HCT116 (cell line): ENCODE data around the gene PVR.

ENCODE experiments used
- CBX3 ChIP-seq: IDR thresholded peaks from 2 replicates; pipeline ENCODE4 v1.6.1; 2012; ENCODE audit warnings: low read depth
- CTCF ChIP-seq, 3 experiments: fragments of 200-600 bp in 1 of 3; sonication (generic) in 1 of 3; IDR thresholded peaks in 2 of 3; conservative IDR thresholded peaks in 1 of 3; 2 replicates each; pipeline ENCODE4 v1.5.1; 2012 to 2017; ENCODE audit warnings: low read depth in 2 of 3, low read length in 2 of 3, antibody characterized with exemption in 1 of 3, borderline replicate concordance in 1 of 3, control low read depth in 1 of 3, mild to moderate bottlenecking in 1 of 3, mixed read lengths in 1 of 3, mixed run types in 1 of 3, moderate library complexity in 1 of 3; ENCODE audit not compliant: insufficient read depth in 1 of 3
- EZH2 ChIP-seq: fragments of 200-600 bp; sonication (generic); IDR thresholded peaks from 2 replicates; pipeline ENCODE4 v1.6.1; 2017; ENCODE audit warnings: antibody characterized with exemption, mixed run types
- JUND ChIP-seq: IDR thresholded peaks from 2 replicates; pipeline ENCODE4 v1.6.1; 2012
- MAX ChIP-seq: IDR thresholded peaks from 2 replicates; pipeline ENCODE4 v1.6.1; 2012
- POLR2A ChIP-seq: IDR thresholded peaks from 2 replicates; pipeline ENCODE4 v1.7.0; 2011; ENCODE audit warnings: borderline replicate concordance; ENCODE audit not compliant: insufficient read depth, insufficient read length; ENCODE audit errors: extremely low read depth
- POLR2AphosphoS5 ChIP-seq: IDR thresholded peaks from 2 replicates; pipeline ENCODE4 v1.6.1; 2011; ENCODE audit warnings: mild to moderate bottlenecking, low read depth, low read length, moderate library complexity
- REST ChIP-seq: IDR thresholded peaks from 2 replicates; pipeline ENCODE4 v1.6.1; 2012; ENCODE audit warnings: low read depth
- SIN3A ChIP-seq: IDR thresholded peaks from 2 replicates; pipeline ENCODE4 v1.6.1; 2012; ENCODE audit warnings: low read depth
- ZBTB33 ChIP-seq: IDR thresholded peaks from 2 replicates; pipeline ENCODE4 v1.6.1; 2011; ENCODE audit warnings: mild to moderate bottlenecking, low read length, moderate library complexity; ENCODE audit not compliant: insufficient replicate concordance; ENCODE audit errors: extremely low read depth
- ZNF274 ChIP-seq: fragments of 200-500 bp; sonication (Bioruptor generic); IDR thresholded peaks from 2 replicates; pipeline ENCODE4 v1.6.1; 2014; ENCODE audit warnings: mild to moderate bottlenecking, low read depth, low read length, inconsistent platforms

GRCh38 chr19:44698492-44699201 lies 54.9 kb downstream of the PVR start, which contains the start of gene CEACAM16:
- TF ChIP-seq CTCF (IDR thresholded peaks at IDR 0.05 in 2 of 3, conservative IDR thresholded peaks at IDR 0.05 in 1 of 3; ENCODE audit: borderline replicate concordance in 1 of 3, insufficient read depth in 1 of 3, low read depth in 2 of 3, low read length in 2 of 3) = no peak
- TF ChIP-seq MAX = no peak
- no peak for TF ChIP-seq SIN3A
- TF ChIP-seq POLR2A = no peak
- TF ChIP-seq EZH2 = no peak
- no peak for TF ChIP-seq CBX3
- TF ChIP-seq POLR2AphosphoS5 = no peak
- TF ChIP-seq JUND = no peak
- TF ChIP-seq ZBTB33 = no peak
- TF ChIP-seq ZNF274 = no peak
- TF ChIP-seq REST = no peak
